Ovary (tissue), 3 donors: ENCODE measurements around the gene PDK4.

Experiments used
- POLR2A ChIP-seq: fragments of 450-650 bp; IDR thresholded peaks from one replicate; pipeline ENCODE4 v1.6.1; 2017; ENCODE audit warnings: antibody characterized with exemption, mild to moderate bottlenecking, moderate library complexity
- TF ChIP-seq, protein P1 (sequence below), 3 donors: fragments of 450-650 bp in 2 of 3; fragments of 200-600 bp in 1 of 3; IDR thresholded peaks; one replicate each; pipeline versions ENCODE4 v1.5.1 to v1.8.0; 2016 to 2022; ENCODE audit warnings: antibody characterized with exemption in 3 of 3, mild to moderate bottlenecking in 1 of 3
- donor health status: DM: no; HTN: no; CAD: no.

DNA sequence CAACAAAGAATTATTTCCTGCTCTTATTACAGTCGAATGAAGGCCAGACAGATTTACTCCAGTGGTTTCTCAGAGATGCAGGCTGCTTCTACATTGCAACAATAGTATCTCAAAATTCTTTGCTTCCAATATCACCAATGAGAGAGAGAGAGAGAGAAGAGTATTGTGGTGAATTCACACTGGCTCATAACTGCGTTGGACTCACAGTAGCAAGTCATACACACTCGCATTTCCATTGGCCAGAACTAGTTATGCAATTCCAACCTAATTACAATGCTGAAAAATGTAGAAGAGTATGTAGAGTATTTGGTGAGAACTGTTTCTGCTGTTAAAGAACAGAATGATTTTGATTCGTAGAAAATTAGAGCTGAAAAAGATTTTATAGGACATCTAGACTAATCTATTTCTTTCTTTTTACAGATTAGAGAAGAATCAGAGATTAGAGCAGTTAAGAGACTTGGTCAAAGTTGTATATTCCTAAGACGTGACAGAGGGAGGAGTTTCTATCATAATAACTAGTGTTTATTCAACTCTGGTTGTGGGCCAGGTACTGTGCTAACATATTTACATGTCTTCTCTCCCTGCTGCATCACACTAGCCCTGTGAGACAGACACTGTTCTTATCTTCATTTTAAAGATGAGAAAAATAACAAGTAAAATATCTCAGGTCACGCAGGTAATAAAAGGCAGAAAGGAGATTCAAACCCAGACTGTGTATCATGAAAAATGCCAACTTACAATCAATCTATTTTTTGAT, 34.6 kb upstream of the PDK4 start:
- TF ChIP-seq, protein P1, sequence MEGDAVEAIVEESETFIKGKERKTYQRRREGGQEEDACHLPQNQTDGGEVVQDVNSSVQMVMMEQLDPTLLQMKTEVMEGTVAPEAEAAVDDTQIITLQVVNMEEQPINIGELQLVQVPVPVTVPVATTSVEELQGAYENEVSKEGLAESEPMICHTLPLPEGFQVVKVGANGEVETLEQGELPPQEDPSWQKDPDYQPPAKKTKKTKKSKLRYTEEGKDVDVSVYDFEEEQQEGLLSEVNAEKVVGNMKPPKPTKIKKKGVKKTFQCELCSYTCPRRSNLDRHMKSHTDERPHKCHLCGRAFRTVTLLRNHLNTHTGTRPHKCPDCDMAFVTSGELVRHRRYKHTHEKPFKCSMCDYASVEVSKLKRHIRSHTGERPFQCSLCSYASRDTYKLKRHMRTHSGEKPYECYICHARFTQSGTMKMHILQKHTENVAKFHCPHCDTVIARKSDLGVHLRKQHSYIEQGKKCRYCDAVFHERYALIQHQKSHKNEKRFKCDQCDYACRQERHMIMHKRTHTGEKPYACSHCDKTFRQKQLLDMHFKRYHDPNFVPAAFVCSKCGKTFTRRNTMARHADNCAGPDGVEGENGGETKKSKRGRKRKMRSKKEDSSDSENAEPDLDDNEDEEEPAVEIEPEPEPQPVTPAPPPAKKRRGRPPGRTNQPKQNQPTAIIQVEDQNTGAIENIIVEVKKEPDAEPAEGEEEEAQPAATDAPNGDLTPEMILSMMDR (IDR thresholded peaks at IDR 0.05) = no peak
- no peak for TF ChIP-seq POLR2A
